H1 (cell line): ENCODE data around the gene ME3. TPM values are rescaled to one million over a fixed set of nuclear protein-coding genes. Genes with fewer than 3 reads are reported as not detected.

Source experiments
- CTCF ChIA-PET: fragments of 300-600 bp; sonication (Branson Sonifier 250); formaldehyde crosslinking; loops from one replicate; lab custom pipeline; 2021; ENCODE audit not compliant: partially characterized antibody; lab: Charles Lee
- POLR2A ChIA-PET: fragments of 300-600 bp; sonication (Branson Sonifier 250); formaldehyde crosslinking; loops from one replicate; lab custom pipeline; 2021; ENCODE audit warnings: inconsistent platforms; ENCODE audit not compliant: partially characterized antibody; lab: Charles Lee
- DNase-seq, 2 experiments: peaks; one replicate each; pipeline versions ENCODE4 v3.0.0 to v3.0.0-alpha.2; 2010 to 2022; ENCODE audit warnings: low spot score in 2 of 2, low read depth in 1 of 2, mixed read lengths in 1 of 2
- FAIRE-seq: peaks from 2 replicates; lab custom pipeline; 2011; peaks lifted over from hg19 to GRCh38; lab: Jason Lieb, UNC
- H2AFZ ChIP-seq: 2 replicates; pipeline ENCODE4 v1.8.1; 2012; ENCODE audit warnings: low read length, inconsistent platforms
- H2AK5ac ChIP-seq: 2 replicates; pipeline ENCODE4 v1.6.1; 2013; ENCODE audit warnings: low read depth, low read length
- H2BK120ac ChIP-seq: replicated peaks from 2 replicates; pipeline ENCODE3; 2013; ENCODE audit warnings: low read depth, low read length, inconsistent platforms
- H2BK12ac ChIP-seq: 2 replicates; pipeline ENCODE4 v1.6.1; 2013; ENCODE audit warnings: low read depth, low read length
- H2BK15ac ChIP-seq: 2 replicates; pipeline ENCODE4 v1.6.1; 2013; ENCODE audit warnings: low read length
- H2BK20ac ChIP-seq: 2 replicates; pipeline ENCODE4 v1.6.1; 2013; ENCODE audit warnings: low read length
- H2BK5ac ChIP-seq: 2 replicates; pipeline ENCODE4 v1.6.1; 2013; ENCODE audit warnings: low read depth, low read length
- H3K14ac ChIP-seq: 2 replicates; pipeline ENCODE4 v1.6.1; 2013; ENCODE audit warnings: inconsistent platforms; ENCODE audit not compliant: insufficient read length
- H3K18ac ChIP-seq: 2 replicates; pipeline ENCODE4 v1.6.1; 2013; ENCODE audit warnings: low read length; ENCODE audit errors: extremely low read depth
- H3K23ac ChIP-seq: 2 replicates; pipeline ENCODE4 v1.6.1; 2013; ENCODE audit warnings: inconsistent platforms; ENCODE audit not compliant: insufficient read length
- H3K23me2 ChIP-seq: 2 replicates; pipeline ENCODE4 v1.6.1; 2013; ENCODE audit warnings: low read depth, low read length
- H3K27ac ChIP-seq: 2 replicates; pipeline ENCODE4 v1.6.1; 2011; ENCODE audit warnings: low read depth, low read length, inconsistent platforms
- H3K27me3 ChIP-seq, 4 experiments: replicated peaks in 1 of 4; 1 replicate in 1 of 4; 2 replicates in 3 of 4; pipeline versions ENCODE4 v1.6.1 to v1.8.1; 2011 to 2013; ENCODE audit warnings: low read length in 3 of 4, mild to moderate bottlenecking in 3 of 4, inconsistent platforms in 2 of 4, mixed read lengths in 2 of 4, moderate library complexity in 1 of 4; ENCODE audit not compliant: control insufficient read depth in 3 of 4, insufficient read depth in 3 of 4; ENCODE audit errors: extremely low read depth in 1 of 4
- H3K36me3 ChIP-seq, 4 experiments: 2 replicates each; pipeline versions ENCODE4 v1.6.1 to v1.8.1; 2011 to 2013; ENCODE audit warnings: mild to moderate bottlenecking in 4 of 4, low read length in 3 of 4, moderate library complexity in 2 of 4, control low read depth in 1 of 4, inconsistent platforms in 1 of 4; ENCODE audit not compliant: insufficient read depth in 4 of 4, control insufficient read depth in 2 of 4
- H3K4ac ChIP-seq: replicated peaks from 2 replicates; pipeline ENCODE3; 2013; ENCODE audit warnings: low read length, low read depth, mixed read lengths, inconsistent platforms; ENCODE audit not compliant: insufficient read length
- H3K4me1 ChIP-seq, 4 experiments: replicated peaks in 1 of 4; 1 replicate in 1 of 4; 2 replicates in 3 of 4; pipeline versions ENCODE4 v1.6.1 to v1.8.1; 2011 to 2013; ENCODE audit warnings: low read length in 3 of 4, inconsistent platforms in 2 of 4, mixed read lengths in 1 of 4; ENCODE audit not compliant: insufficient read depth in 4 of 4, control insufficient read depth in 3 of 4
- H3K4me2 ChIP-seq, 2 experiments: 2 replicates each; pipeline versions ENCODE4 v1.6.1 to v1.8.1; 2011 to 2013; ENCODE audit warnings: low read depth in 2 of 2, low read length in 2 of 2, control low read depth in 1 of 2, inconsistent platforms in 1 of 2, mild to moderate bottlenecking in 1 of 2; ENCODE audit not compliant: insufficient read depth in 1 of 2
- H3K4me3 ChIP-seq, 4 experiments: fragments of 200-600, 300-600 bp in 1 of 4; sonication (generic), shearing (Covaris generic), sonication (Bioruptor Twin) in 1 of 4; 2 replicates each; pipeline versions ENCODE4 v1.5.1 to v1.8.1; 2011 to 2016; ENCODE audit warnings: low read length in 4 of 4, low read depth in 3 of 4, control low read depth in 2 of 4, inconsistent platforms in 2 of 4, mild to moderate bottlenecking in 2 of 4, mixed read lengths in 1 of 4, moderate library complexity in 1 of 4; ENCODE audit not compliant: insufficient read depth in 2 of 4; ENCODE audit errors: extremely low read depth in 1 of 4
- H3K56ac ChIP-seq: replicated peaks from 2 replicates; pipeline ENCODE3; 2013; ENCODE audit warnings: low read depth, mild to moderate bottlenecking, mixed read lengths, low read length, inconsistent platforms; ENCODE audit not compliant: insufficient read length
- H3K79me1 ChIP-seq: 2 replicates; pipeline ENCODE4 v1.6.1; 2013; ENCODE audit warnings: low read depth, low read length, control low read depth
- H3K79me2 ChIP-seq, 2 experiments: 2 replicates each; pipeline versions ENCODE4 v1.6.1 to v1.8.1; 2012 to 2013; ENCODE audit warnings: low read length in 2 of 2, mild to moderate bottlenecking in 2 of 2, inconsistent platforms in 1 of 2; ENCODE audit not compliant: insufficient read depth in 2 of 2, control insufficient read depth in 1 of 2
- H3K9ac ChIP-seq, 4 experiments: replicated peaks in 1 of 4; 1 replicate in 1 of 4; 2 replicates in 3 of 4; pipeline versions ENCODE4 v1.6.1 to v1.8.1; 2011 to 2013; ENCODE audit warnings: low read depth in 3 of 4, low read length in 3 of 4, control low read depth in 2 of 4, mild to moderate bottlenecking in 2 of 4, moderate library complexity in 2 of 4, inconsistent platforms in 1 of 4; ENCODE audit errors: extremely low read depth in 1 of 4
- H3K9me3 ChIP-seq, 2 experiments: 2 replicates each; pipeline versions ENCODE4 v1.6.1 to v1.8.1; 2012 to 2013; ENCODE audit warnings: mild to moderate bottlenecking in 2 of 2, moderate library complexity in 2 of 2, control low read depth in 1 of 2, inconsistent platforms in 1 of 2, low read depth in 1 of 2, low read length in 1 of 2, mixed read lengths in 1 of 2; ENCODE audit not compliant: insufficient read depth in 2 of 2
- H4K20me1 ChIP-seq, 2 experiments: replicated peaks in 1 of 2; 2 replicates each; pipeline versions ENCODE3 to v1.8.1; 2011 to 2013; ENCODE audit warnings: inconsistent platforms in 2 of 2, low read length in 2 of 2, mild to moderate bottlenecking in 1 of 2; ENCODE audit not compliant: insufficient read depth in 2 of 2, control insufficient read depth in 1 of 2
- H4K5ac ChIP-seq: 2 replicates; pipeline ENCODE4 v1.6.1; 2013; ENCODE audit warnings: low read length, low read depth, mixed read lengths, inconsistent platforms; ENCODE audit not compliant: insufficient read length
- H4K8ac ChIP-seq: 2 replicates; pipeline ENCODE4 v1.8.0; 2013; ENCODE audit warnings: mild to moderate bottlenecking, moderate library complexity, low read length, inconsistent platforms; ENCODE audit not compliant: insufficient read depth; ENCODE audit errors: extremely low read depth
- H4K91ac ChIP-seq: replicated peaks from 2 replicates; pipeline ENCODE3; 2013; ENCODE audit warnings: low read length, mixed read lengths, inconsistent platforms; ENCODE audit not compliant: insufficient read length
- EP300 ChIP-seq, 2 experiments: IDR thresholded peaks; 1 replicate in 1 of 2; 2 replicates in 1 of 2; pipeline ENCODE4 v1.6.1; 2011 to 2012; ENCODE audit warnings: low read depth in 2 of 2, low read length in 2 of 2, mild to moderate bottlenecking in 2 of 2, borderline replicate concordance in 1 of 2, inconsistent platforms in 1 of 2, moderate library complexity in 1 of 2
- GABPA ChIP-seq: IDR thresholded peaks from 2 replicates; pipeline ENCODE4 v1.6.1; 2011; ENCODE audit warnings: mild to moderate bottlenecking, low read length, moderate library complexity, borderline replicate concordance; ENCODE audit not compliant: insufficient read depth
- KDM4A ChIP-seq: IDR thresholded peaks from one replicate; pipeline ENCODE4 v1.7.1; 2012; ENCODE audit warnings: low read depth, mild to moderate bottlenecking, moderate library complexity, low read length, inconsistent platforms; ENCODE audit not compliant: severe bottlenecking
- KDM5A ChIP-seq: fragments of 200-600 bp; IDR thresholded peaks from 2 replicates; pipeline ENCODE4 v1.7.1; 2012; ENCODE audit warnings: mild to moderate bottlenecking, low read length, inconsistent platforms, mixed read lengths
- RAD21 ChIP-seq, 2 experiments: IDR thresholded peaks in 1 of 2; conservative IDR thresholded peaks in 1 of 2; 2 replicates each; pipeline ENCODE4 v1.6.1; 2011; ENCODE audit warnings: low read depth in 2 of 2, low read length in 2 of 2, improper control_type of control experiment in 1 of 2, inconsistent platforms in 1 of 2, mild to moderate bottlenecking in 1 of 2, moderate library complexity in 1 of 2
- YY1 ChIP-seq: IDR thresholded peaks from 2 replicates; pipeline ENCODE4 v1.6.1; 2011; ENCODE audit warnings: low read depth, mild to moderate bottlenecking, low read length
- WGBS, 2 experiments: shearing (Covaris generic) in 1 of 2; methylation state at CpG; one replicate each; pipeline versions ENCODE4 v1.1.6 to v1.1.7; 2013 to 2015; ENCODE audit warnings: low lambda C conversion rate in 2 of 2, mixed read lengths in 2 of 2, inconsistent platforms in 1 of 2, low coverage in 1 of 2, missing lambda C conversion rate in 1 of 2; ENCODE audit not compliant: insufficient replicate concordance in 2 of 2, insufficient coverage in 1 of 2, insufficient read length in 1 of 2; ENCODE audit errors: extremely low coverage in 1 of 2, missing lambda C conversion rate in 1 of 2; 5-methylcytosine and 5-hydroxymethylcytosine counted together
- polyA plus RNA-seq, 7 experiments: library from polyadenylated mRNA; depleted of rRNA in 3 of 7; stranded (reverse) in 5 of 7; unstranded in 2 of 7; fragments of >200 nt in 5 of 7; fragments of 200-250 nt in 2 of 7; gene quantifications; 1 replicate in 5 of 7; 2 replicates in 1 of 7; 4 replicates in 1 of 7; pipeline versions ENCODE4 v1.2.1 to v1.2.3, GENCODE V29; 2011 to 2013; ENCODE audit warnings: missing spikeins in 2 of 7, mixed read lengths in 2 of 7
- total RNA-seq: library from RNA; stranded (reverse); fragmentation: NEBNext Ultra II Directional; extraction: Animal tissue kit (Norgen Biotek cat#: 25700); gene quantifications from 2 replicates; pipeline ENCODE4 v1.2.1, GENCODE V29; 2021

The ME3 gene
- total and polyA plus RNA-seq, 2 of the 8 experiments (the other 6 are each of a cell fraction or from before 2014, with no cell fraction given), result 1.5 to 2.8 TPM

GRCh38 chr11:86510674-86511073 lies 161.7 kb downstream of the ME3 start:
- no peak for FAIRE-seq

More at GRCh38 chr11:86510674-86511073, 161.7 kb downstream of the ME3 start:
- Histone ChIP-seq H3K14ac (no peak overlapping the region), H4K20me1 (no peaks in the 10 kb centered on the region), H2BK20ac (no peak overlapping the region), H3K4ac (no peak overlapping the region), H3K27ac (no peak overlapping the region), H2BK12ac (no peak overlapping the region), H3K18ac (no peak overlapping the region), H2BK15ac (no peak overlapping the region), H2AFZ (no peak overlapping the region), H4K8ac (no peak overlapping the region), H3K36me3 (no peaks in the 10 kb centered on the region), H3K23me2 (no peaks in the 10 kb centered on the region; the same call in 1 of the 2 replicates), H3K4me1 (peaks cover 0 to 4% (median 0%) of the 10 kb centered on the region in 4 experiments; a peak in 1 of 7 replicates), H3K79me2 (no peaks in the 10 kb centered on the region), H2BK120ac (no peak overlapping the region), H3K4me2 (no peak overlapping the region), H4K5ac (no peak overlapping the region), H3K56ac (no peak overlapping the region), H3K23ac (no peak overlapping the region), H4K91ac (no peak overlapping the region), H3K9me3 (peaks cover 11% of the 10 kb centered on the region in 2 experiments), H2BK5ac (no peak overlapping the region), H3K4me3 (no peak overlapping the region), H3K9ac (no peak overlapping the region), H2AK5ac (no peak overlapping the region), H3K27me3 (no peaks in the 10 kb centered on the region), H3K79me1 (no peaks in the 10 kb centered on the region)
- TF ChIP-seq RAD21 (IDR thresholded peaks at IDR 0.05 in 1 of 2, conservative IDR thresholded peaks at IDR 0.05 in 1 of 2; ENCODE audit: low read depth in 2 of 2, low read length in 2 of 2), result no peak
- no peak for TF ChIP-seq GABPA
- TF ChIP-seq KDM5A, result no peak
- TF ChIP-seq YY1, result no peak
- TF ChIP-seq EP300 (IDR thresholded peaks at IDR 0.05; ENCODE audit: borderline replicate concordance in 1 of 2, low read depth in 2 of 2, low read length in 2 of 2), result no peak
- no peak for TF ChIP-seq KDM4A
- DNase-seq, result no peak
- 85 to 100% methylated on average over 1 to 3 of the region's 3 CpGs for WGBS, 2 experiments
- ChIA-PET POLR2A (no interaction called here), CTCF (no interaction called here)
